ENCODE data around the gene CD52. TPM values are rescaled to one million over a fixed set of nuclear protein-coding genes. Genes with fewer than 3 reads are reported as not detected.

Gene CD52
- total RNA-seq, 2 experiments from 2014 or later: 582 to 608 TPM

- POLR2A ChIA-PET: interaction anchor here (1.2 to 5.3 kb wide), 5 partner anchors 11 to 55 kb away, joined by 3 to 34 read pairs (median 3); partner anchors contain the start of gene ZNF683
- peak overlapping the region; percentile 1 for H3K4me3 Mint-ChIP-seq
- no peak overlapping the region for H3K4me3 ChIP-seq (ENCODE audit: low read length)
- TF ChIP-seq CTCF (IDR thresholded peaks at IDR 0.05): no peak
- H3K27me3 ChIP-seq (ENCODE audit: control insufficient read depth in 1 of 2, insufficient read depth in 2 of 2, low read length in 2 of 2): peaks cover 0 to 21% of the 10 kb centered on the region in 2 experiments
- ATAC-seq (ENCODE audit: poor library complexity) (no peak), DNase-seq (no peak)
- peaks cover 75% of the 10 kb centered on the region for H3K4me1 ChIP-seq (ENCODE audit: insufficient read depth, low read length)
- peaks cover 0 to 10% of the 10 kb centered on the region in 2 experiments for H3K9me3 ChIP-seq (ENCODE audit: control insufficient read depth in 1 of 2, insufficient read depth in 1 of 2, low read length in 2 of 2)
- H3K27ac Mint-ChIP-seq: peak overlapping the region; percentile 12
- no peaks in the 10 kb centered on the region for H3K9me3 Mint-ChIP-seq
- peaks cover 30% of the 10 kb centered on the region for H3K27me3 Mint-ChIP-seq
- no peak overlapping the region for H3K27ac ChIP-seq (ENCODE audit: low read depth in 1 of 2, low read length in 2 of 2)
- no peaks in the 10 kb centered on the region for H3K36me3 ChIP-seq (ENCODE audit: insufficient read depth, low read length)
- CTCF ChIA-PET: interaction anchor here (0.6 to 1.3 kb wide), 3 partner anchors 41 to 1971 kb away, joined by 3 read pairs; no protein-coding TSS in a partner anchor
- peaks cover 57% of the 10 kb centered on the region for H3K4me1 Mint-ChIP-seq (ENCODE audit: low read depth)
- no peaks in the 10 kb centered on the region for H3K36me3 Mint-ChIP-seq (ENCODE audit: low read depth)
- intact Hi-C loops (cut with DNase I, micrococcal nuclease): loop anchor here in 1 of 2 experiments (2.0 to 10.0 kb wide), 3 partner anchors 28 to 198 kb away; partner anchors contain the start of genes C1orf232 and ZNF593
Measured at GRCh38 chr1:26362331-26362730, 44.6 kb downstream of the CD52 start.

- ChIA-PET POLR2A (interaction anchor here (0.7 to 5.3 kb wide), 13 partner anchors 9 to 88 kb away, joined by 3 to 34 read pairs (median 4); partner anchors contain the start of genes SH3BGRL3 and ZNF683), CTCF (interaction anchor here (0.7 to 2.0 kb wide), 18 partner anchors 10 to 129 kb away, joined by 3 to 22 read pairs (median 4); partner anchors contain the start of genes CEP85 and ZNF683)
- Mint-ChIP-seq H3K27me3 (peaks cover 28% of the 10 kb centered on the region), H3K4me1 (ENCODE audit: low read depth) (peaks cover 56% of the 10 kb centered on the region), H3K36me3 (ENCODE audit: low read depth) (no peaks in the 10 kb centered on the region), H3K4me3 (peak overlapping the region; percentile 69), H3K27ac (no peak overlapping the region), H3K9me3 (no peaks in the 10 kb centered on the region)
- Histone ChIP-seq H3K27ac (ENCODE audit: low read depth in 1 of 2, low read length in 2 of 2) (no peak overlapping the region), H3K9me3 (ENCODE audit: control insufficient read depth in 1 of 2, insufficient read depth in 1 of 2, low read length in 2 of 2) (peaks cover 0 to 10% of the 10 kb centered on the region in 2 experiments), H3K4me3 (ENCODE audit: low read length) (no peak overlapping the region), H3K4me1 (ENCODE audit: insufficient read depth, low read length) (peaks cover 79% of the 10 kb centered on the region), H3K27me3 (ENCODE audit: control insufficient read depth in 1 of 2, insufficient read depth in 2 of 2, low read length in 2 of 2) (peaks cover 0 to 21% of the 10 kb centered on the region in 2 experiments), H3K36me3 (ENCODE audit: insufficient read depth, low read length) (no peaks in the 10 kb centered on the region)
- ATAC-seq (ENCODE audit: poor library complexity) (peak; percentile 61), DNase-seq (peak; percentile 74 to 96 (median 84))
- intact Hi-C loops (cut with DNase I, micrococcal nuclease): loop anchor here in 1 of 2 experiments (1.0 to 10.0 kb wide), 5 partner anchors 27 to 199 kb away; partner anchors contain the start of genes C1orf232 and ZNF593
- TF ChIP-seq CTCF (IDR thresholded peaks at IDR 0.05): peak; percentile 98
Measured at GRCh38 chr1:26363549-26364448, 46.0 kb downstream of the CD52 start.

GRCh38 chr1:26364956-26365355 lies 47.2 kb downstream of the CD52 start:
- Mint-ChIP-seq H3K9me3 (no peaks in the 10 kb centered on the region), H3K27ac (no peak overlapping the region), H3K4me3 (no peak overlapping the region), H3K4me1 (ENCODE audit: low read depth) (peaks cover 52% of the 10 kb centered on the region), H3K36me3 (ENCODE audit: low read depth) (no peaks in the 10 kb centered on the region), H3K27me3 (peaks cover 24% of the 10 kb centered on the region)
- POLR2A ChIA-PET: interaction anchor here (1.3 to 2.0 kb wide), 6 partner anchors 8 to 89 kb away, joined by 3 to 13 read pairs (median 8); partner anchors contain the start of gene ZNF683
- H3K27me3 ChIP-seq (ENCODE audit: control insufficient read depth in 1 of 2, insufficient read depth in 2 of 2, low read length in 2 of 2): peaks cover 0 to 17% of the 10 kb centered on the region in 2 experiments
- DNase-seq (no peak), ATAC-seq (ENCODE audit: poor library complexity) (no peak)
- CTCF ChIA-PET: interaction anchor here (0.6 to 2.0 kb wide), 7 partner anchors 13 to 89 kb away, joined by 3 to 16 read pairs (median 4); no protein-coding TSS in a partner anchor
- no peak overlapping the region for H3K27ac ChIP-seq (ENCODE audit: low read depth in 1 of 2, low read length in 2 of 2)
- H3K4me1 ChIP-seq (ENCODE audit: insufficient read depth, low read length): peaks cover 78% of the 10 kb centered on the region
- H3K36me3 ChIP-seq (ENCODE audit: insufficient read depth, low read length): no peaks in the 10 kb centered on the region
- peaks cover 0 to 8% of the 10 kb centered on the region in 2 experiments for H3K9me3 ChIP-seq (ENCODE audit: control insufficient read depth in 1 of 2, insufficient read depth in 1 of 2, low read length in 2 of 2)
- intact Hi-C loops (cut with DNase I, micrococcal nuclease): loop anchor here in 1 of 2 experiments (5.0 to 10.0 kb wide), 2 partner anchors 43 to 200 kb away; partner anchors contain the start of genes C1orf232 and ZNF593
- H3K4me3 ChIP-seq (ENCODE audit: low read length): no peak overlapping the region
- no peak for TF ChIP-seq CTCF (IDR thresholded peaks at IDR 0.05)
